ENCODE measurements around the gene CDHR4.

DNA sequence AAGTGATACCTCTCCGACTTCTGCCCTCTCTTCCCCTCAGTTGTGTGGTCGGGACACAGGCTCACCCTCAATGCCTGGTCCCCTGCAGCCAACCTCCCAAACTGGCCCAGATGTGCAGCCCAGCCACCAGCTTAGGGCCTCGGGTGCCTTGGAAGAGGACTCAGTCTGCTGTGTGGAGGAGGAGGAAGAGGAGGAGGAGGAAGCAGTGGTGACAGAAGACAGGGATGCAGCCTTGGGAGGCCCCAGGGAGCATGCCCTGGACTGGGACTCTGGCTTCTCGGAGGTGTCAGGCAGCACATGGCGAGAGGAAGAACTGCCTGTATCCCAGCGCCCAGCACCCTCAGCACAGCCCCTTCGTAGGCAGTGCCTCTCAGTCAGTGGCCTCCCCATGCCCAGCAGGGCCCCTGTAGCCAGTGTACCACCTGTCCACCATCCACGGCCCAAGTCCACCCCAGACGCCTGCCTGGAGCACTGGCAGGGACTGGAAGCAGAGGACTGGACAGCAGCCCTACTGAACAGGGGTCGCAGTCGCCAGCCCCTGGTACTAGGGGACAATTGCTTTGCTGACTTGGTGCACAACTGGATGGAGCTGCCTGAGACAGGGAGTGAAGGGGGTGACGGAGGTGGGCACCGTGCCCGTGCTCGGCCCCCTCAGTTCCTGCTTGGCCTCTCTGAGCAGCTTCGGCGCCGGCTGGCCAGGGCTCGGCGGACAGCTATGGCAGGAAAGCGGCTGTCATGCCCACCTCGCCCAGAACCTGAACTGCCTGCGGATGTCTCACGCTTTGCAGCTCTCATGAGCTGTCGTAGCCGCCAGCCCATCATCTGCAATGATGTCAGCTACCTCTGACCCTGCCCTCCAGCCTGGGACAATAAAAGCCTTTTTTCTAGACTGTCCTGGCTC, 4.7 kb upstream of the CDHR4 start:
- TF ChIP-seq, protein P1, sequence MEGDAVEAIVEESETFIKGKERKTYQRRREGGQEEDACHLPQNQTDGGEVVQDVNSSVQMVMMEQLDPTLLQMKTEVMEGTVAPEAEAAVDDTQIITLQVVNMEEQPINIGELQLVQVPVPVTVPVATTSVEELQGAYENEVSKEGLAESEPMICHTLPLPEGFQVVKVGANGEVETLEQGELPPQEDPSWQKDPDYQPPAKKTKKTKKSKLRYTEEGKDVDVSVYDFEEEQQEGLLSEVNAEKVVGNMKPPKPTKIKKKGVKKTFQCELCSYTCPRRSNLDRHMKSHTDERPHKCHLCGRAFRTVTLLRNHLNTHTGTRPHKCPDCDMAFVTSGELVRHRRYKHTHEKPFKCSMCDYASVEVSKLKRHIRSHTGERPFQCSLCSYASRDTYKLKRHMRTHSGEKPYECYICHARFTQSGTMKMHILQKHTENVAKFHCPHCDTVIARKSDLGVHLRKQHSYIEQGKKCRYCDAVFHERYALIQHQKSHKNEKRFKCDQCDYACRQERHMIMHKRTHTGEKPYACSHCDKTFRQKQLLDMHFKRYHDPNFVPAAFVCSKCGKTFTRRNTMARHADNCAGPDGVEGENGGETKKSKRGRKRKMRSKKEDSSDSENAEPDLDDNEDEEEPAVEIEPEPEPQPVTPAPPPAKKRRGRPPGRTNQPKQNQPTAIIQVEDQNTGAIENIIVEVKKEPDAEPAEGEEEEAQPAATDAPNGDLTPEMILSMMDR (IDR thresholded peaks at IDR 0.05): no peak
- no peak for TF ChIP-seq POLR2AphosphoS5 (IDR thresholded peaks at IDR 0.05)
